WI38 (cell line): ENCODE data around the gene SPRR2A.

Experiments
- H3K4me3 ChIP-seq: 2 replicates; pipeline ENCODE4 v1.5.1; 2011; ENCODE audit warnings: low read depth, mild to moderate bottlenecking, control low read depth, low read length
- CTCF ChIP-seq: IDR thresholded peaks from 2 replicates; pipeline ENCODE4 v1.5.1; 2012; ENCODE audit warnings: low read depth, mild to moderate bottlenecking, control low read depth, low read length

The SPRR2A gene

GRCh38 chr1:153040950-153041631, 16.2 kb downstream of the SPRR2A start, which contains the start of gene SPRR2D:
Gene SPRR2D (minus strand): TSS chr1:153041120. CDS start chr1:153040346, 774 bp downstream.
- no peak within 1 kb of the TSS for H3K4me3 ChIP-seq
- TF ChIP-seq CTCF: no peak

- TF ChIP-seq CTCF: no peak
- no peak overlapping the region for H3K4me3 ChIP-seq
Measured at GRCh38 chr1:153035211-153035610, 22.1 kb downstream of the SPRR2A start.

- TF ChIP-seq CTCF: no peak
- H3K4me3 ChIP-seq: no peak overlapping the region
Measured at GRCh38 chr1:153032677-153033308, 24.5 kb downstream of the SPRR2A start.

GRCh38 chr1:153032073-153032472, 25.2 kb downstream of the SPRR2A start:
- no peak for TF ChIP-seq CTCF
- H3K4me3 ChIP-seq: no peak overlapping the region

- TF ChIP-seq CTCF: no peak
- H3K4me3 ChIP-seq: no peak within 1 kb of the TSS
Measured at GRCh38 chr1:153030895-153031294, 26.4 kb downstream of the SPRR2A start, which contains the start of gene SPRR1B. Gene SPRR1B (plus strand): TSS chr1:153031203. CDS start chr1:153032346, 1,143 bp downstream.

GRCh38 chr1:153028766-153029165, 28.5 kb downstream of the SPRR2A start:
- no peak for TF ChIP-seq CTCF
- no peak overlapping the region for H3K4me3 ChIP-seq

GRCh38 chr1:153025797-153026196, 31.5 kb downstream of the SPRR2A start:
- TF ChIP-seq CTCF: no peak
- no peak overlapping the region for H3K4me3 ChIP-seq
